ENCODE measurements around the gene CCDC12.

CCDC12 gene

GRCh38 chr3:46950177-46950576 is 26.4 kb downstream of the CCDC12 start:
- Histone ChIP-seq H3K9me3 (ENCODE audit: control insufficient read depth, insufficient read depth, low read length) (no peaks in the 10 kb centered on the region), H3K4me1 (ENCODE audit: control insufficient read depth, insufficient read depth, low read length) (peaks cover 22% of the 10 kb centered on the region), H3K4me3 (ENCODE audit: low read depth, low read length) (no peak overlapping the region), H3K9ac (ENCODE audit: low read depth, low read length) (no peak overlapping the region), H3K36me3 (ENCODE audit: control insufficient read depth, insufficient read depth, low read length) (no peaks in the 10 kb centered on the region; the same call in 1 of the 2 replicates), H3K27me3 (ENCODE audit: control insufficient read depth, insufficient read depth, low read length) (no peaks in the 10 kb centered on the region), H3K27ac (ENCODE audit: low read depth, low read length) (no peak overlapping the region)

GRCh38 chr3:46948830-46949671 is 27.5 kb downstream of the CCDC12 start:
- Histone ChIP-seq H3K27me3 (ENCODE audit: control insufficient read depth, insufficient read depth, low read length) (no peaks in the 10 kb centered on the region), H3K27ac (ENCODE audit: low read depth, low read length) (peak overlapping the region; percentile 40), H3K4me3 (ENCODE audit: low read depth, low read length) (no peak overlapping the region), H3K9me3 (ENCODE audit: control insufficient read depth, insufficient read depth, low read length) (no peaks in the 10 kb centered on the region), H3K9ac (ENCODE audit: low read depth, low read length) (no peak overlapping the region), H3K4me1 (ENCODE audit: control insufficient read depth, insufficient read depth, low read length) (peaks cover 18% of the 10 kb centered on the region), H3K36me3 (ENCODE audit: control insufficient read depth, insufficient read depth, low read length) (no peaks in the 10 kb centered on the region; the same call in 1 of the 2 replicates)

GRCh38 chr3:46947981-46948791 is 28.4 kb downstream of the CCDC12 start:
- Histone ChIP-seq H3K4me1 (ENCODE audit: control insufficient read depth, insufficient read depth, low read length) (peaks cover 21% of the 10 kb centered on the region), H3K9me3 (ENCODE audit: control insufficient read depth, insufficient read depth, low read length) (no peaks in the 10 kb centered on the region), H3K27me3 (ENCODE audit: control insufficient read depth, insufficient read depth, low read length) (no peaks in the 10 kb centered on the region), H3K9ac (ENCODE audit: low read depth, low read length) (no peak overlapping the region), H3K27ac (ENCODE audit: low read depth, low read length) (peak overlapping the region; percentile 40), H3K4me3 (ENCODE audit: low read depth, low read length) (no peak overlapping the region), H3K36me3 (ENCODE audit: control insufficient read depth, insufficient read depth, low read length) (no peaks in the 10 kb centered on the region; the same call in 1 of the 2 replicates)

GRCh38 chr3:46947546-46947901 is 29.0 kb downstream of the CCDC12 start:
- no peak overlapping the region for H3K27ac ChIP-seq (ENCODE audit: low read depth, low read length)
- H3K9ac ChIP-seq (ENCODE audit: low read depth, low read length): no peak overlapping the region
- no peaks in the 10 kb centered on the region; the same call in 1 of the 2 replicates for H3K36me3 ChIP-seq (ENCODE audit: control insufficient read depth, insufficient read depth, low read length)
- H3K4me3 ChIP-seq (ENCODE audit: low read depth, low read length): no peak overlapping the region
- no peaks in the 10 kb centered on the region for H3K27me3 ChIP-seq (ENCODE audit: control insufficient read depth, insufficient read depth, low read length)
- H3K9me3 ChIP-seq (ENCODE audit: control insufficient read depth, insufficient read depth, low read length): no peaks in the 10 kb centered on the region
- peaks cover 22% of the 10 kb centered on the region for H3K4me1 ChIP-seq (ENCODE audit: control insufficient read depth, insufficient read depth, low read length)

GRCh38 chr3:46946856-46947545 is 29.5 kb downstream of the CCDC12 start:
- H3K36me3 ChIP-seq (ENCODE audit: control insufficient read depth, insufficient read depth, low read length): peaks cover 2% of the 10 kb centered on the region; the same call in 1 of the 2 replicates
- no peaks in the 10 kb centered on the region for H3K9me3 ChIP-seq (ENCODE audit: control insufficient read depth, insufficient read depth, low read length)
- H3K4me1 ChIP-seq (ENCODE audit: control insufficient read depth, insufficient read depth, low read length): peaks cover 22% of the 10 kb centered on the region
- no peak overlapping the region for H3K4me3 ChIP-seq (ENCODE audit: low read depth, low read length)
- no peaks in the 10 kb centered on the region for H3K27me3 ChIP-seq (ENCODE audit: control insufficient read depth, insufficient read depth, low read length)
- no peak overlapping the region for H3K27ac ChIP-seq (ENCODE audit: low read depth, low read length)
- no peak overlapping the region for H3K9ac ChIP-seq (ENCODE audit: low read depth, low read length)

GRCh38 chr3:46946416-46946815 is 30.1 kb downstream of the CCDC12 start:
- Histone ChIP-seq H3K9me3 (ENCODE audit: control insufficient read depth, insufficient read depth, low read length) (no peaks in the 10 kb centered on the region), H3K4me3 (ENCODE audit: low read depth, low read length) (no peak overlapping the region), H3K36me3 (ENCODE audit: control insufficient read depth, insufficient read depth, low read length) (peaks cover 5% of the 10 kb centered on the region; the same call in 1 of the 2 replicates), H3K27me3 (ENCODE audit: control insufficient read depth, insufficient read depth, low read length) (no peaks in the 10 kb centered on the region), H3K4me1 (ENCODE audit: control insufficient read depth, insufficient read depth, low read length) (peaks cover 22% of the 10 kb centered on the region), H3K9ac (ENCODE audit: low read depth, low read length) (no peak overlapping the region), H3K27ac (ENCODE audit: low read depth, low read length) (no peak overlapping the region)

- Histone ChIP-seq H3K27ac (ENCODE audit: low read depth, low read length) (peak overlapping the region; percentile 39), H3K4me1 (ENCODE audit: control insufficient read depth, insufficient read depth, low read length) (peaks cover 18% of the 10 kb centered on the region)
Observed at GRCh38 chr3:46944191-46944590, 32.4 kb downstream of the CCDC12 start.

GRCh38 chr3:46943237-46944187 is 33.0 kb downstream of the CCDC12 start:
- H3K27ac ChIP-seq (ENCODE audit: low read depth, low read length): peak overlapping the region; percentile 39
- no peaks in the 10 kb centered on the region for H3K27me3 ChIP-seq (ENCODE audit: control insufficient read depth, insufficient read depth, low read length)
- no peak overlapping the region for H3K4me3 ChIP-seq (ENCODE audit: low read depth, low read length)
- no peaks in the 10 kb centered on the region for H3K9me3 ChIP-seq (ENCODE audit: control insufficient read depth, insufficient read depth, low read length)
- H3K4me1 ChIP-seq (ENCODE audit: control insufficient read depth, insufficient read depth, low read length): peaks cover 18% of the 10 kb centered on the region
- H3K36me3 ChIP-seq (ENCODE audit: control insufficient read depth, insufficient read depth, low read length): peaks cover 29% of the 10 kb centered on the region
- H3K9ac ChIP-seq (ENCODE audit: low read depth, low read length): 0 out of 2 replicates have a peak overlapping the region, but pooled peaks have one; percentile 28

More at GRCh38 chr3:46944191-46944590, 32.4 kb downstream of the CCDC12 start:
- no peaks in the 10 kb centered on the region for H3K27me3 ChIP-seq (ENCODE audit: control insufficient read depth, insufficient read depth, low read length)
- no peak overlapping the region for H3K4me3 ChIP-seq (ENCODE audit: low read depth, low read length)
- H3K9me3 ChIP-seq (ENCODE audit: control insufficient read depth, insufficient read depth, low read length): no peaks in the 10 kb centered on the region
- 0 out of 2 replicates have a peak overlapping the region, but pooled peaks have one; percentile 28 for H3K9ac ChIP-seq (ENCODE audit: low read depth, low read length)
- peaks cover 24% of the 10 kb centered on the region for H3K36me3 ChIP-seq (ENCODE audit: control insufficient read depth, insufficient read depth, low read length)

- Histone ChIP-seq H3K36me3 (ENCODE audit: control insufficient read depth, insufficient read depth, low read length) (peaks cover 37% of the 10 kb centered on the region), H3K27me3 (ENCODE audit: control insufficient read depth, insufficient read depth, low read length) (no peaks in the 10 kb centered on the region), H3K9me3 (ENCODE audit: control insufficient read depth, insufficient read depth, low read length) (no peaks in the 10 kb centered on the region), H3K4me1 (ENCODE audit: control insufficient read depth, insufficient read depth, low read length) (peaks cover 18% of the 10 kb centered on the region), H3K4me3 (ENCODE audit: low read depth, low read length) (no peak overlapping the region), H3K27ac (ENCODE audit: low read depth, low read length) (no peak overlapping the region), H3K9ac (ENCODE audit: low read depth, low read length) (no peak overlapping the region)
Observed at GRCh38 chr3:46942481-46943236, 33.9 kb downstream of the CCDC12 start.

All from HUES48 (cell line).